Suprapubic skin (tissue), 4 donors: ENCODE data around the gene ENDOD1. TPM values are rescaled to one million over a fixed set of nuclear protein-coding genes. Genes with fewer than 3 reads are reported as not detected.

Experiments used
- DNase-seq, 2 donors: peaks; one replicate each; pipeline ENCODE4 v3.0.0-alpha.2; 2019; ENCODE audit warnings: low spot score in 2 of 2
- H3K27ac ChIP-seq: fragments of 200-600 bp; sonication (generic); one replicate; pipeline ENCODE4 v1.5.1; 2019
- H3K27me3 ChIP-seq: fragments of 200-600 bp; sonication (generic); one replicate; pipeline ENCODE4 v1.5.1; 2019
- H3K36me3 ChIP-seq: fragments of 200-600 bp; sonication (generic); one replicate; pipeline ENCODE4 v1.5.1; 2019
- H3K4me1 ChIP-seq: fragments of 200-600 bp; sonication (generic); one replicate; pipeline ENCODE4 v1.5.1; 2019
- H3K4me3 ChIP-seq: fragments of 200-600 bp; sonication (generic); one replicate; pipeline ENCODE4 v1.5.1; 2019; ENCODE audit warnings: mild to moderate bottlenecking
- H3K9me3 ChIP-seq: fragments of 200-600 bp; sonication (generic); one replicate; pipeline ENCODE4 v1.5.1; 2019
- CTCF ChIP-seq, 2 donors: fragments of 200-600 bp in 1 of 2; fragments of 450-650 bp in 1 of 2; sonication (generic) in 1 of 2; IDR thresholded peaks; one replicate each; pipeline ENCODE4 v1.5.1; 2016 to 2019; ENCODE audit warnings: antibody characterized with exemption in 2 of 2, mild to moderate bottlenecking in 1 of 2, moderate library complexity in 1 of 2
- EP300 ChIP-seq: sonication (generic); formaldehyde crosslinking; IDR thresholded peaks from one replicate; pipeline ENCODE4 v1.6.1; 2017; ENCODE audit warnings: antibody characterized with exemption
- POLR2A ChIP-seq, 2 donors: fragments of 450-650 bp; IDR thresholded peaks; one replicate each; pipeline ENCODE4 v1.6.1; 2017; ENCODE audit warnings: antibody characterized with exemption in 2 of 2, mild to moderate bottlenecking in 2 of 2, moderate library complexity in 2 of 2
- POLR2AphosphoS5 ChIP-seq, 3 donors: sonication (generic); formaldehyde crosslinking; IDR thresholded peaks; one replicate each; pipeline ENCODE4 v1.6.1; 2017; ENCODE audit warnings: antibody characterized with exemption in 3 of 3
- WGBS: methylation state at CpG from one replicate; pipeline ENCODE4 v1.1.5; 2018; 5-methylcytosine and 5-hydroxymethylcytosine counted together
- total RNA-seq, 4 donors: library from RNA; depleted of rRNA; stranded (reverse); fragments of >200 nt; gene quantifications; one replicate each; pipeline ENCODE4 v1.1.0, GENCODE V29; 2016

Gene ENDOD1
- total RNA-seq, 4 donors from 2014 or later, result 30.7 to 65.9 (median 49.4) TPM

- no peaks in the 10 kb centered on the region for H3K36me3 ChIP-seq
- H3K4me3 ChIP-seq, result no peak overlapping the region
- H3K27ac ChIP-seq, result no peak overlapping the region
- H3K4me1 ChIP-seq, result peaks cover 37% of the 10 kb centered on the region
- no peaks in the 10 kb centered on the region for H3K27me3 ChIP-seq
- DNase-seq, result no peak
- H3K9me3 ChIP-seq, result no peaks in the 10 kb centered on the region
- no peak for TF ChIP-seq POLR2AphosphoS5 (IDR thresholded peaks at IDR 0.05)
These were observed 12.7 kb upstream of the ENDOD1 start for GRCh38 chr11:95076981-95077380.

- no peak overlapping the region for H3K27ac ChIP-seq
- DNase-seq, result no peak
These were observed 11.1 kb upstream of the ENDOD1 start for GRCh38 chr11:95078526-95078925.

GRCh38 chr11:95081010-95081409 lies 8.6 kb upstream of the ENDOD1 start:
- TF ChIP-seq POLR2A (IDR thresholded peaks at IDR 0.05) (no peak), EP300 (no peak), POLR2AphosphoS5 (IDR thresholded peaks at IDR 0.05) (no peak), CTCF (IDR thresholded peaks at IDR 0.05) (no peak)
- H3K36me3 ChIP-seq, result no peaks in the 10 kb centered on the region
- no peak for DNase-seq
- peaks cover 11% of the 10 kb centered on the region for H3K4me1 ChIP-seq
- H3K27me3 ChIP-seq, result no peaks in the 10 kb centered on the region
- 68% methylated on average over 5 of the region's 5 CpGs for WGBS
- H3K27ac ChIP-seq, result no peak overlapping the region
- no peak overlapping the region for H3K4me3 ChIP-seq
- H3K9me3 ChIP-seq, result no peaks in the 10 kb centered on the region

More at GRCh38 chr11:95078526-95078925, 11.1 kb upstream of the ENDOD1 start:
- TF ChIP-seq CTCF (IDR thresholded peaks at IDR 0.05) (no peak), EP300 (no peak), POLR2AphosphoS5 (IDR thresholded peaks at IDR 0.05) (no peak), POLR2A (IDR thresholded peaks at IDR 0.05) (no peak)
- Histone ChIP-seq H3K4me1 (peaks cover 29% of the 10 kb centered on the region), H3K9me3 (no peaks in the 10 kb centered on the region), H3K36me3 (no peaks in the 10 kb centered on the region), H3K4me3 (no peak overlapping the region), H3K27me3 (no peaks in the 10 kb centered on the region)
- 100% methylated on average over 1 of the region's 1 CpG for WGBS

DNA sequence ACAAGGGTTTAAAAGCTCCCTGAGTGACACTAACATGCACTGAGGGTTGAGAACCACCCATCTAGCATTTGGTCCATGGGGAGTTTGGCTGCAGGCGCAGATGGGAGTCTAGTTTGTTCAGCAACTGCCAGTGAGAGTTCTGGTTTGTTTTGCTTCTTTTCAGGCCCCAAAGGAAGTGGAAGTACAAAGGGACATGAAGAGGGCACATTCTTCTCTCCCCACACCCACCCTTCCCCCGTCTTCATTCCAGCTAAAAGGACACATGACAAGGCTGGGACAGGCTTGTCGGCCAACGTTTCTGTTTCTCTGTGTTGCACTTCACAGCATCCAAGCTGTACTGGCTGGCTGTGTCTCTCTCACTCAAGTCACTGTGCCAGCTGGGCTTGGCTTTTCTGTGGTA lies 8.2 kb upstream of the ENDOD1 start:
- Histone ChIP-seq H3K4me3 (no peak overlapping the region), H3K27ac (peak overlapping the region; percentile 40), H3K27me3 (no peaks in the 10 kb centered on the region), H3K9me3 (no peaks in the 10 kb centered on the region), H3K4me1 (peaks cover 11% of the 10 kb centered on the region), H3K36me3 (no peaks in the 10 kb centered on the region)
- 51% methylated on average over 4 of the region's 4 CpGs for WGBS
- DNase-seq, result no peak
- no peak for TF ChIP-seq CTCF (IDR thresholded peaks at IDR 0.05)
- TF ChIP-seq POLR2A (IDR thresholded peaks at IDR 0.05), result no peak
- TF ChIP-seq POLR2AphosphoS5 (IDR thresholded peaks at IDR 0.05), result no peak
- TF ChIP-seq EP300, result no peak

DNA sequence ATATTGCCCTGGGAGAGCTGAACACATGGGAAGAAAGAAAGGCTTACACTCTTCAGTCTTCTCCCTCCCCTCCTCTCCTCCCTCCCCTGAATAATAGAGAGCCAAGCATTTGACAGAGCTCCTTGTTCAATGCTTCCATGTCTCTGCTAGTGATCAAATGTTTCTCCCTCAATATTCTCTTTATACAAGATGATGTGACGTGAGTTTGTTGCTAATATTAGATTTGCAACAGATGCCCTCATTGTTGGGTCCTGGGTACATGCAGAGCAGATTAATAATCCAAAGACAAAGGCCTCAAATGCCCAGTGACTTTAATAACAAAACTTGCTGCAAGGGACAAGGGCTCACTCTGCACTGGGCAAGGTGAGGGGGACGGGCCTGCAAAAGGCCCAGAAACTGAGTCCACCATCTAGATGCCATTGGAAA lies 7.1 kb upstream of the ENDOD1 start:
- TF ChIP-seq CTCF (IDR thresholded peaks at IDR 0.05) (no peak), POLR2AphosphoS5 (IDR thresholded peaks at IDR 0.05) (no peak), POLR2A (IDR thresholded peaks at IDR 0.05) (no peak), EP300 (no peak)
- WGBS, result 88% methylated on average over 2 of the region's 2 CpGs
- peak overlapping the region; percentile 40 for H3K27ac ChIP-seq
- H3K27me3 ChIP-seq, result no peaks in the 10 kb centered on the region
- no peaks in the 10 kb centered on the region for H3K9me3 ChIP-seq
- no peaks in the 10 kb centered on the region for H3K36me3 ChIP-seq
- peaks cover 8% of the 10 kb centered on the region for H3K4me1 ChIP-seq
- H3K4me3 ChIP-seq, result no peak overlapping the region
- no peak for DNase-seq

- TF ChIP-seq CTCF (IDR thresholded peaks at IDR 0.05) (no peak), POLR2AphosphoS5 (IDR thresholded peaks at IDR 0.05) (no peak), POLR2A (IDR thresholded peaks at IDR 0.05) (no peak), EP300 (no peak)
- H3K27me3 ChIP-seq, result no peaks in the 10 kb centered on the region
- no peak overlapping the region for H3K27ac ChIP-seq
- no peak overlapping the region for H3K4me3 ChIP-seq
- H3K4me1 ChIP-seq, result peaks cover 16% of the 10 kb centered on the region
- no peaks in the 10 kb centered on the region for H3K9me3 ChIP-seq
- no peaks in the 10 kb centered on the region for H3K36me3 ChIP-seq
- DNase-seq, result no peak
These were observed 5.1 kb upstream of the ENDOD1 start for GRCh38 chr11:95084509-95084908.
